ENCODE results near the gene NCBP3. TPM values are rescaled to one million over a fixed set of nuclear protein-coding genes. Genes with fewer than 3 reads are reported as not detected.
"Not testable (repeated sequence)": the region's sequence is repeated elsewhere in the genome, so short reads cannot be mapped to it uniquely, and the experiment has no call there.

Gene NCBP3
- total RNA-seq, 1 donor from 2014 or later = 43.4 TPM

DNA sequence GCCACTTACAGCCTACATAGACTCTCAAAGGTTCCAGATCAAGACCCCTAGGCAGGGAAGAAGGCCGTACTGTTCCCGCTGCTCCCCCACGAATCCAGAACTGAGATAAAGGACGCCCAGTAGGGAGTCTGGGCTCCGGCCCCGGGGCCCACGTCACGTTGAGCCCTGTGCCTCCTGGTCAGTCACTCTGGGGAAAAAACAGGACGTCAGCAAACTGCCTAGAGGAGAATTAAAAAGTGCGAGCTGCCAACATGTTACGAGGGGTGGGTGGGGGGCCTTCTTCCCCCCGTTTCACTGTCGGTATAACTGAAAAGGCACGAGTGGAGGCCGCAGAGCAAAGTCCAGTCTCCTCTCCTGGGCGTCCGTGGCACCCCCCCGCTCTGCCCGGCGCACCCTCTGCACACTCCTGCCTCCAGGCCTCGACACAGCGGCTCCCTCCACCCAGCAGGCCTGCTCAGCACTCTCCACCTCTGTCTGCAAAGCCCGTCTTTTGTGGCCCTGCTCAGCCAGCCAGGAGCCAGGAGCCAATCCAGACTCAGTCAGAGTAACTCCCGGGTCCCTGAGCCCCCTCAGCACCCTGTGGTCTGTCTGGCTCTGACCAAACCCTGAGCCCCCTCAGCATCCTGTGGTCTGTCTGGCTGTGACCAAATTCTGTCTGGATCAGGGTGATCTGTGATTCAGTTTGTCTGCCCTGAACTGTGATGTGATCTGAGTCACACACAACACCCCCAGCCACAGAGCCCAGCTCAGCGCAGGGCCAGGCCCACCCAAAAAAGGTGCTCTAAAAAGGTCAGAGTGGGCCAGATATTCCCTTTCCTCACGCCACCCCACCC, 51.3 kb downstream of the NCBP3 start:
- intact Hi-C loops (cut with micrococcal nuclease) = loop anchor here (5.0 kb wide), 1 partner anchor 42 kb away; no protein-coding TSS in a partner anchor

GRCh38 chr17:3794152-3794551, 51.9 kb downstream of the NCBP3 start:
- intact Hi-C loops (cut with micrococcal nuclease) = not testable (repeated sequence)

- intact Hi-C loops (cut with micrococcal nuclease) = not testable (repeated sequence)
Observed at GRCh38 chr17:3793258-3793657, 52.8 kb downstream of the NCBP3 start.

- intact Hi-C loops (cut with micrococcal nuclease) = no loop called here
Observed at GRCh38 chr17:3792481-3792880, 53.6 kb downstream of the NCBP3 start.

- intact Hi-C loops (cut with micrococcal nuclease) = no loop called here
Observed at GRCh38 chr17:3788200-3788599, 57.8 kb downstream of the NCBP3 start.

DNA sequence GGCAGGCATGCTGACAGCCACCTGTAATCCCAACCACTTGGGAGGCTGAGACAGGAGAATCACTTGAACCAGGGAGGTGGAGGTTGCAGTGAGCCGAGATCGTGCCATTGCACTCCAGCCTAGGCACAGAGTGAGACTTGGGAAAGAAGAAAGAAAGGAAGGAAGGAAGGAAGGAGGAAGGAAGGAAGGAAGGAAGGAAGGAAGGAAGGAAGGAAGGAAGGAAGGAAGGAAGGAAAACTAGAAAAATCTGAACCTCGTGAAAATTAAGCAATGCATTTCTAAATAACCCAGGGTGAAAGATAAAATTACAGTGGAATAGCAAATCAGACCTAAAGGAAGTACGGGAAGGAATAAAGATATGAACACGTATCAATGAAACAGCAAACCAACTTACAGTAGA, 60.7 kb downstream of the NCBP3 start:
- intact Hi-C loops (cut with micrococcal nuclease) = not testable (repeated sequence)

DNA sequence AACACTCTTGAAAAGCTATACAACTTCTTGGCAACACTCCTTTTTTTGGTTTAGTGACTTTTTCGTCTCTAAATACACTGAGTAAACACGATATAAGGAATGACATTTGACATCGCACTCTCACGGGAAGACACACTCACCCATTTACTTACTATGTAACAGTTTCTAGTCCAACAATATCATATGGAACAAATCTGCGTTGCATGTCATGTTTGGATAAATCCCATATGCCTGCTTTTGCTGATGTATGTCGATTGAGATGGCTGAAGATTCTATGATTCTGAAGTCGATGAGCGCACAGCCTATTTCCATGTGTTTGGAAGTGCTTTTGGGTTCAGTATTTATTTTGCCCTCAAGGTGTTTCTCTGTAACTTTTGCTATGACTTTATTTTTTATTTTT, 63.3 kb downstream of the NCBP3 start:
- intact Hi-C loops (cut with micrococcal nuclease) = no loop called here

DNA sequence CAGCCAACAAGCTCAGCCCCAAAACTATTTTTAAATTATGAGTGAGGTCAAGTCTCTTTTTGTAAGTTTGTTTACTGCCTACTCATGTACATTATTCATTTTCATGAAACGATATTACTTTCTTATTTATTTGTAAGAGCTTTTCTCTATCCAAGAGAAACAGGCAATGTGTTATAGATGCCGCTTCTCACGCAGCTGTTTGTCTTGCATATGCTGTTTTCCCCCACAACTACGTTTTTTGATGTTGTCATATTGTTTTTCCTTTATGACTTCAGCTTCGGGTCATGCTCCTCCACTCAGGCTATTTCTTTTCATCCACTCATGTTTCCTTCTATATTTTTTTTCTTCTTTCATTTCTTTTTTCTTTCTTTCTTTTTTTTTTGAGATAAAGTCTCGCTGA, 65.1 kb downstream of the NCBP3 start:
- intact Hi-C loops (cut with micrococcal nuclease) = no loop called here

GRCh38 chr17:3777366-3778120, 68.5 kb downstream of the NCBP3 start:
- intact Hi-C loops (cut with micrococcal nuclease) = no loop called here

DNA sequence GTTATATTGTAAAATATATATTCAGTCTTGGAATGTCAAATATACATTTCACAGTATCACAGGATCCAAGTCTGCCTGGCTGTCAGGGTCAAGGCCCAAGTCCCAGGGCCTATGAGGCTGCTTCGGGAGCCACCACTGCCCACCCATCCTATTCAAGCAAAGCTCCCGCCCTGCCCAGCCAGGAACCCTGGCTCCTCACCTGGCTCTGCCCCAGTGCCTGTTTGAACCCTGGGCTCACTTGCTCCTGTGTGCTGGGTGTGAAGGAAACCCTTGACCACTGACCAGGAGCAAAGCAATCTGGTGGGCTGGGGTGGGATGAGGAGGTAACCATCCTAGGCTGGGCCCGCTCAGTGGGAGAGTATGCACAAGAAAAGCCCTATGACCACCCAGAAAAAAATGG, 72.1 kb downstream of the NCBP3 start:
- intact Hi-C loops (cut with micrococcal nuclease) = no loop called here

GRCh38 chr17:3773511-3773910, 72.5 kb downstream of the NCBP3 start:
- intact Hi-C loops (cut with micrococcal nuclease) = no loop called here

- intact Hi-C loops (cut with micrococcal nuclease) = no loop called here
Observed at GRCh38 chr17:3772764-3773163, 73.3 kb downstream of the NCBP3 start.

DNA sequence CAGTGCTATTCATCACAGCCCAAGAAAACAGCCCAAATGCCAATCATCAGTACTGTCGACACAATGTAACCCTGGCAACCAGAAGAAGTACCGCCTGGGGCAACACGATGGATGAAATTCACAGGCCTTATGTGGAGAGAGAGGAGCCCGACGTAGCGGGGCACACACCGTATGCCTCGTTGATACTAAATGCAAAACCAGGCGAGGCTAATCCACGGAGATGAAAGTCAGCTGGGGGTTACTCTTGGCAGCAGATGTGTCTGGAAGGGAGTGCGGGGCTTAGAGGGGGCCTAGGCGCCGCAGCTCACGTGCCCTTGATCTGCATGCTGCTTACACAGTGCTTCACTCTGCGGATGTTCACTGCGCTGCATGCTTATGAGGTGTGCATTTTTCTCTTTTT, 74.9 kb downstream of the NCBP3 start:
- intact Hi-C loops (cut with micrococcal nuclease) = no loop called here

- intact Hi-C loops (cut with micrococcal nuclease) = no loop called here
Observed at GRCh38 chr17:3770466-3770865, 75.6 kb downstream of the NCBP3 start.

DNA sequence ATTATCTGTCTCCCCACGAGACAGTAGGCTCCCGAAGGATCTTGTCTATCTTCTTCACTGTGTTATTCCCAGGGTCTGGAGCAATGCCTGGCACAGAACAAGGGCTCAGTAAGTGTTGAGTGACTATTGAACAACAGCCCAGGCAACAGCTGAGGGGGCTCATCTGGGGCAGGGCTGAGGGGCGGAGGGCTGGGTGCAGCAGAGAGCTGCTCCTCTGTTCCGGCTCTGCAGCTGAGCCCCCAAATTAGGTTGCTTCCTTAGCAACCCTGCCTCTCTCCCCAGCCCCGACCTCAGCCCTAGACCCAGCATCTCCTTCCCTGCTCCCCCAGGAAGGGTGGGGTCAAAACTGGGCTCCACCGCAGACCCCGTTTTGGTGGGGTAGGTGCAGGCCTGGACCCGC, 77.3 kb downstream of the NCBP3 start:
- intact Hi-C loops (cut with micrococcal nuclease) = no loop called here

- intact Hi-C loops (cut with micrococcal nuclease) = no loop called here
Observed at GRCh38 chr17:3768341-3768740, 77.7 kb downstream of the NCBP3 start.

- intact Hi-C loops (cut with micrococcal nuclease) = no loop called here
Observed at GRCh38 chr17:3766779-3767178, 79.3 kb downstream of the NCBP3 start.

- intact Hi-C loops (cut with micrococcal nuclease) = loop anchor here (1.0 kb wide), 1 partner anchor 11 kb away; no protein-coding TSS in a partner anchor
Observed at GRCh38 chr17:3765981-3766380, 80.1 kb downstream of the NCBP3 start.

GRCh38 chr17:3763777-3764170, 82.3 kb downstream of the NCBP3 start:
- intact Hi-C loops (cut with micrococcal nuclease) = no loop called here

- intact Hi-C loops (cut with micrococcal nuclease) = no loop called here
Observed at GRCh38 chr17:3762922-3763776, 82.9 kb downstream of the NCBP3 start.

- intact Hi-C loops (cut with micrococcal nuclease) = no loop called here
Observed at GRCh38 chr17:3761918-3762380, 84.1 kb downstream of the NCBP3 start.
